HG03139 (cell line): Measurements from ENCODE around the gene ACTRT1.

Experiments used
- ATAC-seq: cut with Tn5 transposase; IDR thresholded peaks from one replicate; pipeline ENCODE4 v1.9.1; 2021; ENCODE audit not compliant: unreplicated experiment

ACTRT1 gene

GRCh38 chrX:128052303-128052702 lies at the start of gene ACTRT1:
TSS of gene ACTRT1 (minus strand) at chrX:128052403. CDS start at chrX:128052206, 197 bp downstream.
- no peak for ATAC-seq

- ATAC-seq: no peak
Observed at GRCh38 chrX:128078545-128078944, 26.3 kb upstream of the ACTRT1 start.

- no peak for ATAC-seq
Observed at GRCh38 chrX:128057421-128057820, 5.2 kb upstream of the ACTRT1 start.

GRCh38 chrX:128051526-128051925 lies 677 bp downstream of the ACTRT1 start:
- no peak for ATAC-seq

- no peak for ATAC-seq
Observed at GRCh38 chrX:128035318-128035717, 16.9 kb downstream of the ACTRT1 start.

- ATAC-seq: no peak
Observed at GRCh38 chrX:128021566-128021965, 30.6 kb downstream of the ACTRT1 start.

- ATAC-seq: no peak
Observed at GRCh38 chrX:128020701-128021100, 31.5 kb downstream of the ACTRT1 start.

- ATAC-seq: no peak
Observed at GRCh38 chrX:128019218-128019617, 33.0 kb downstream of the ACTRT1 start.

- no peak for ATAC-seq
Observed at GRCh38 chrX:128012015-128012414, 40.2 kb downstream of the ACTRT1 start.

- no peak for ATAC-seq
Observed at GRCh38 chrX:128007882-128008281, 44.3 kb downstream of the ACTRT1 start.
